ENCODE measurements around the gene HDC.

HDC gene

GRCh38 chr15:50280271-50280670 lies 14.7 kb upstream of the HDC start:
- no peak overlapping the region for H3K4me3 ChIP-seq (ENCODE audit: insufficient read depth, low read depth, low read length)
- H3K27ac ChIP-seq (ENCODE audit: insufficient read depth, low read depth, low read length, poor library complexity, severe bottlenecking), result no peak overlapping the region
- H3K27me3 ChIP-seq (ENCODE audit: control insufficient read depth, insufficient read depth, low read length, poor library complexity, severe bottlenecking), result no peaks in the 10 kb centered on the region
- 92 to 97% methylated on average over 3 of the region's 3 CpGs for WGBS, 2 experiments
- no peaks in the 10 kb centered on the region for H3K4me1 ChIP-seq (ENCODE audit: control insufficient read depth, insufficient read depth, low read length)
- no peaks in the 10 kb centered on the region for H3K36me3 ChIP-seq (ENCODE audit: control insufficient read depth, insufficient read depth, low read length)
- H3K9me3 ChIP-seq (ENCODE audit: control insufficient read depth, low read length), result no peaks in the 10 kb centered on the region

- Histone ChIP-seq H3K4me3 (ENCODE audit: insufficient read depth, low read depth, low read length) (no peak overlapping the region), H3K4me1 (ENCODE audit: control insufficient read depth, insufficient read depth, low read length) (no peaks in the 10 kb centered on the region), H3K27me3 (ENCODE audit: control insufficient read depth, insufficient read depth, low read length, poor library complexity, severe bottlenecking) (no peaks in the 10 kb centered on the region), H3K36me3 (ENCODE audit: control insufficient read depth, insufficient read depth, low read length) (no peaks in the 10 kb centered on the region), H3K9me3 (ENCODE audit: control insufficient read depth, low read length) (no peaks in the 10 kb centered on the region), H3K27ac (ENCODE audit: insufficient read depth, low read depth, low read length, poor library complexity, severe bottlenecking) (no peak overlapping the region)
- 94 to 99% methylated on average over 4 of the region's 4 CpGs for WGBS, 2 experiments
Measured at GRCh38 chr15:50278496-50278895, 13.0 kb upstream of the HDC start.

- WGBS, 2 experiments, result 89 to 94% methylated on average over 1 of the region's 1 CpG
- Histone ChIP-seq H3K36me3 (ENCODE audit: control insufficient read depth, insufficient read depth, low read length) (no peaks in the 10 kb centered on the region), H3K27ac (ENCODE audit: insufficient read depth, low read depth, low read length, poor library complexity, severe bottlenecking) (no peak overlapping the region), H3K9me3 (ENCODE audit: control insufficient read depth, low read length) (no peaks in the 10 kb centered on the region), H3K27me3 (ENCODE audit: control insufficient read depth, insufficient read depth, low read length, poor library complexity, severe bottlenecking) (no peaks in the 10 kb centered on the region), H3K4me3 (ENCODE audit: insufficient read depth, low read depth, low read length) (no peak overlapping the region), H3K4me1 (ENCODE audit: control insufficient read depth, insufficient read depth, low read length) (no peaks in the 10 kb centered on the region)
Measured at GRCh38 chr15:50277370-50277769, 11.8 kb upstream of the HDC start.

- no peaks in the 10 kb centered on the region for H3K36me3 ChIP-seq (ENCODE audit: control insufficient read depth, insufficient read depth, low read length)
- WGBS, 2 experiments, result 98% methylated on average over 3 of the region's 3 CpGs; no CpG with 5 or more reads in 1 of the 2 experiments
- H3K27ac ChIP-seq (ENCODE audit: insufficient read depth, low read depth, low read length, poor library complexity, severe bottlenecking), result no peak overlapping the region
- no peaks in the 10 kb centered on the region for H3K9me3 ChIP-seq (ENCODE audit: control insufficient read depth, low read length)
- no peaks in the 10 kb centered on the region for H3K4me1 ChIP-seq (ENCODE audit: control insufficient read depth, insufficient read depth, low read length)
- no peak overlapping the region for H3K4me3 ChIP-seq (ENCODE audit: insufficient read depth, low read depth, low read length)
- H3K27me3 ChIP-seq (ENCODE audit: control insufficient read depth, insufficient read depth, low read length, poor library complexity, severe bottlenecking), result no peaks in the 10 kb centered on the region
Measured at GRCh38 chr15:50275908-50276307, 10.4 kb upstream of the HDC start.

- Histone ChIP-seq H3K9me3 (ENCODE audit: control insufficient read depth, low read length) (no peaks in the 10 kb centered on the region), H3K27me3 (ENCODE audit: control insufficient read depth, insufficient read depth, low read length, poor library complexity, severe bottlenecking) (no peaks in the 10 kb centered on the region), H3K27ac (ENCODE audit: insufficient read depth, low read depth, low read length, poor library complexity, severe bottlenecking) (no peak overlapping the region), H3K4me3 (ENCODE audit: insufficient read depth, low read depth, low read length) (no peak overlapping the region), H3K36me3 (ENCODE audit: control insufficient read depth, insufficient read depth, low read length) (no peaks in the 10 kb centered on the region), H3K4me1 (ENCODE audit: control insufficient read depth, insufficient read depth, low read length) (no peaks in the 10 kb centered on the region)
- 82 to 94% methylated on average over 2 of the region's 2 CpGs for WGBS, 2 experiments
Measured at GRCh38 chr15:50275091-50275490, 9.6 kb upstream of the HDC start.

- H3K4me3 ChIP-seq (ENCODE audit: insufficient read depth, low read depth, low read length), result no peak overlapping the region
- no peaks in the 10 kb centered on the region for H3K9me3 ChIP-seq (ENCODE audit: control insufficient read depth, low read length)
- WGBS, 2 experiments, result 100% methylated on average over 1 of the region's 2 CpGs
Measured at GRCh38 chr15:50267577-50267976, 2.1 kb upstream of the HDC start.

GRCh38 chr15:50262533-50262932 lies 3.0 kb downstream of the HDC start:
- Histone ChIP-seq H3K4me1 (ENCODE audit: control insufficient read depth, insufficient read depth, low read length) (peaks cover 10% of the 10 kb centered on the region), H3K4me3 (ENCODE audit: insufficient read depth, low read depth, low read length) (no peak overlapping the region), H3K27me3 (ENCODE audit: control insufficient read depth, insufficient read depth, low read length, poor library complexity, severe bottlenecking) (no peaks in the 10 kb centered on the region), H3K36me3 (ENCODE audit: control insufficient read depth, insufficient read depth, low read length) (no peaks in the 10 kb centered on the region), H3K9me3 (ENCODE audit: control insufficient read depth, low read length) (no peaks in the 10 kb centered on the region), H3K27ac (ENCODE audit: insufficient read depth, low read depth, low read length, poor library complexity, severe bottlenecking) (no peak overlapping the region)
- 95 to 96% methylated on average over 4 of the region's 4 CpGs for WGBS, 2 experiments

More at GRCh38 chr15:50267577-50267976, 2.1 kb upstream of the HDC start:
- Histone ChIP-seq H3K27ac (ENCODE audit: insufficient read depth, low read depth, low read length, poor library complexity, severe bottlenecking) (no peak overlapping the region), H3K27me3 (ENCODE audit: control insufficient read depth, insufficient read depth, low read length, poor library complexity, severe bottlenecking) (no peaks in the 10 kb centered on the region), H3K4me1 (ENCODE audit: control insufficient read depth, insufficient read depth, low read length) (peaks cover 10% of the 10 kb centered on the region), H3K36me3 (ENCODE audit: control insufficient read depth, insufficient read depth, low read length) (no peaks in the 10 kb centered on the region)

GRCh38 chr15:50261981-50262380 lies 3.5 kb downstream of the HDC start:
- no peak overlapping the region for H3K4me3 ChIP-seq (ENCODE audit: insufficient read depth, low read depth, low read length)
- H3K36me3 ChIP-seq (ENCODE audit: control insufficient read depth, insufficient read depth, low read length), result no peaks in the 10 kb centered on the region
- peaks cover 10% of the 10 kb centered on the region for H3K4me1 ChIP-seq (ENCODE audit: control insufficient read depth, insufficient read depth, low read length)
- no peaks in the 10 kb centered on the region for H3K9me3 ChIP-seq (ENCODE audit: control insufficient read depth, low read length)
- H3K27me3 ChIP-seq (ENCODE audit: control insufficient read depth, insufficient read depth, low read length, poor library complexity, severe bottlenecking), result no peaks in the 10 kb centered on the region
- WGBS, 2 experiments, result 91 to 95% methylated on average over 3 of the region's 3 CpGs
- H3K27ac ChIP-seq (ENCODE audit: insufficient read depth, low read depth, low read length, poor library complexity, severe bottlenecking), result no peak overlapping the region

- Histone ChIP-seq H3K36me3 (ENCODE audit: control insufficient read depth, insufficient read depth, low read length) (no peaks in the 10 kb centered on the region), H3K27me3 (ENCODE audit: control insufficient read depth, insufficient read depth, low read length, poor library complexity, severe bottlenecking) (no peaks in the 10 kb centered on the region), H3K4me1 (ENCODE audit: control insufficient read depth, insufficient read depth, low read length) (peaks cover 9% of the 10 kb centered on the region), H3K27ac (ENCODE audit: insufficient read depth, low read depth, low read length, poor library complexity, severe bottlenecking) (no peak overlapping the region), H3K9me3 (ENCODE audit: control insufficient read depth, low read length) (no peaks in the 10 kb centered on the region), H3K4me3 (ENCODE audit: insufficient read depth, low read depth, low read length) (no peak overlapping the region)
- 93 to 100% methylated on average over 2 of the region's 2 CpGs for whole genome bisulfite sequencing, 2 experiments
Measured at GRCh38 chr15:50260969-50261496, 4.5 kb downstream of the HDC start.

GRCh38 chr15:50259276-50259675 lies 6.2 kb downstream of the HDC start:
- Histone ChIP-seq H3K4me1 (ENCODE audit: control insufficient read depth, insufficient read depth, low read length) (no peaks in the 10 kb centered on the region), H3K36me3 (ENCODE audit: control insufficient read depth, insufficient read depth, low read length) (no peaks in the 10 kb centered on the region), H3K4me3 (ENCODE audit: insufficient read depth, low read depth, low read length) (no peak overlapping the region), H3K9me3 (ENCODE audit: control insufficient read depth, low read length) (no peaks in the 10 kb centered on the region), H3K27me3 (ENCODE audit: control insufficient read depth, insufficient read depth, low read length, poor library complexity, severe bottlenecking) (no peaks in the 10 kb centered on the region), H3K27ac (ENCODE audit: insufficient read depth, low read depth, low read length, poor library complexity, severe bottlenecking) (no peak overlapping the region)
- 82 to 86% methylated on average over 5 of the region's 5 CpGs for WGBS, 2 experiments

GRCh38 chr15:50257924-50258323 lies 7.6 kb downstream of the HDC start:
- Histone ChIP-seq H3K27me3 (ENCODE audit: control insufficient read depth, insufficient read depth, low read length, poor library complexity, severe bottlenecking) (no peaks in the 10 kb centered on the region), H3K4me1 (ENCODE audit: control insufficient read depth, insufficient read depth, low read length) (no peaks in the 10 kb centered on the region), H3K27ac (ENCODE audit: insufficient read depth, low read depth, low read length, poor library complexity, severe bottlenecking) (no peak overlapping the region), H3K36me3 (ENCODE audit: control insufficient read depth, insufficient read depth, low read length) (no peaks in the 10 kb centered on the region), H3K4me3 (ENCODE audit: insufficient read depth, low read depth, low read length) (no peak overlapping the region), H3K9me3 (ENCODE audit: control insufficient read depth, low read length) (no peaks in the 10 kb centered on the region)
- 95% methylated on average over 2 to 3 of the region's 3 CpGs for WGBS, 2 experiments

All from ectodermal cell (in vitro differentiated cells).